ENCODE results near the gene KRT73.

- TF ChIP-seq CTCF (IDR thresholded peaks at IDR 0.05) (no peak), POLR2AphosphoS5 (IDR thresholded peaks at IDR 0.05) (no peak)
Observed at GRCh38 chr12:52568111-52568510, 50.2 kb downstream of the KRT73 start.
